ENCODE data around the gene KCNG2.

- no peak for TF ChIP-seq CTCF (IDR thresholded peaks at IDR 0.05)
- no peak for TF ChIP-seq EZH2 (IDR thresholded peaks at IDR 0.05; ENCODE audit: borderline replicate concordance, insufficient read depth, low read depth, low read length, poor library complexity, severe bottlenecking)
Observed at GRCh38 chr18:79853303-79853992, 55.7 kb downstream of the KCNG2 start.
